Measurements from ENCODE around the gene SPC24. TPM values are rescaled to one million over a fixed set of nuclear protein-coding genes. Genes with fewer than 3 reads are reported as not detected.

The SPC24 gene
- total and polyA plus RNA-seq, 9 of the 15 experiments (the other 6 are each of a cell fraction or from before 2014, with no cell fraction given), result 18.2 to 154 (median 60.9) TPM

GRCh38 chr19:11159598-11160439 lies 4.2 kb upstream of the SPC24 start:
- WGBS (ENCODE audit: insufficient coverage, low coverage, missing lambda C conversion rate), result 26% methylated on average over 16 of the region's 16 CpGs
- H3K27ac ChIP-seq (ENCODE audit: extremely low read depth, low read depth, low read length), result peak overlapping the region; percentile 46; the same call in 2 of the 3 replicates
- no TSS peak for BruUV-seq (replicated peaks)
- FAIRE-seq (peak; percentile 72), DNase-seq (ENCODE audit: extremely low read depth in 1 of 4, low spot score in 3 of 4) (peak; percentile 56 to 80 (median 66)), ATAC-seq (peak; percentile 25; the same call in 2 of the 3 replicates)
- no peaks in the 10 kb centered on the region for H3K36me3 ChIP-seq (ENCODE audit: control insufficient read depth, insufficient read depth, low read length)
- CTCF ChIA-PET (ENCODE audit: low intra/inter-chr PET ratio), result interaction anchor here (1.2 kb wide), 1 partner anchor 44 kb away, joined by 3 read pairs; no protein-coding TSS in a partner anchor
- H3K9me1 ChIP-seq (ENCODE audit: control insufficient read depth, insufficient read depth, low read length), result no peaks in the 10 kb centered on the region
- POLR2A ChIA-PET, result interaction anchor here (0.6 kb wide), 2 partner anchors 71 to 811 kb away, joined by 3 read pairs; partner anchors contain the start of gene LDLR
- H3K4me1 ChIP-seq (replicated peaks in 1 of 2; ENCODE audit: control insufficient read depth in 2 of 2, insufficient read depth in 2 of 2, low read length in 2 of 2), result peaks cover 5 to 18% of the 10 kb centered on the region in 2 experiments; a peak in 4 of 5 replicates
- intact Hi-C loops (cut with micrococcal nuclease), result loop anchor here (5.0 kb wide), 1 partner anchor 37 kb away; the partner anchor contains the start of gene KANK2
- H3K79me2 ChIP-seq (ENCODE audit: control insufficient read depth, insufficient read depth, low read length), result peaks cover 9% of the 10 kb centered on the region
- in situ Hi-C loops (cut with MboI), result no loop called here
- H3K9ac ChIP-seq (ENCODE audit: insufficient read depth in 1 of 2, low read depth in 2 of 2, low read length in 2 of 2), result peak overlapping the region in 1 of 2 experiments; percentile 37; a peak in 1 of 4 replicates
- H3K27me3 ChIP-seq (ENCODE audit: control insufficient read depth in 2 of 2, insufficient read depth in 2 of 2, low read length in 2 of 2), result no peaks in the 10 kb centered on the region
- H3K4me3 ChIP-seq, result no peak overlapping the region
- no peaks in the 10 kb centered on the region for H4K20me1 ChIP-seq (replicated peaks; ENCODE audit: control insufficient read depth, insufficient read depth, low read length)
- no peaks in the 10 kb centered on the region for H3K9me3 ChIP-seq (replicated peaks; ENCODE audit: control insufficient read depth, insufficient read depth, low read depth, low read length)
- peak overlapping the region; percentile 29 for H3K4me2 ChIP-seq (ENCODE audit: insufficient read depth, low read length)
- H2AFZ ChIP-seq (ENCODE audit: low read depth, low read length), result peak overlapping the region; percentile 82
- TF ChIP-seq TAF9B (IDR thresholded peaks at IDR 0.05; ENCODE audit: partially characterized antibody), result no peak
- no peak for TF ChIP-seq MBD2 (IDR thresholded peaks at IDR 0.05; ENCODE audit: borderline replicate concordance, low read depth)
- peak; percentile 49 for TF ChIP-seq CEBPB (tag; IDR thresholded peaks at IDR 0.05)
- TF ChIP-seq, protein P1, sequence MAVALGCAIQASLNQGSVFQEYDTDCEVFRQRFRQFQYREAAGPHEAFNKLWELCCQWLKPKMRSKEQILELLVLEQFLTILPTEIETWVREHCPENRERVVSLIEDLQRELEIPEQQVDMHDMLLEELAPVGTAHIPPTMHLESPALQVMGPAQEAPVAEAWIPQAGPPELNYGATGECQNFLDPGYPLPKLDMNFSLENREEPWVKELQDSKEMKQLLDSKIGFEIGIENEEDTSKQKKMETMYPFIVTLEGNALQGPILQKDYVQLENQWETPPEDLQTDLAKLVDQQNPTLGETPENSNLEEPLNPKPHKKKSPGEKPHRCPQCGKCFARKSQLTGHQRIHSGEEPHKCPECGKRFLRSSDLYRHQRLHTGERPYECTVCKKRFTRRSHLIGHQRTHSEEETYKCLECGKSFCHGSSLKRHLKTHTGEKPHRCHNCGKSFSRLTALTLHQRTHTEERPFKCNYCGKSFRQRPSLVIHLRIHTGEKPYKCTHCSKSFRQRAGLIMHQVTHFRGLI (CRISPR knock-in tag; IDR thresholded peaks at IDR 0.05), result no peak
- TF ChIP-seq ARID1B (IDR thresholded peaks at IDR 0.05), result peak; percentile 57
- TF ChIP-seq DPF2 (IDR thresholded peaks at IDR 0.05), result peak; percentile 72; the same call in 1 of the 2 replicates
- 0 out of 2 replicates have a peak, but pooled peaks have one; percentile 33 for TF ChIP-seq SPI1 (IDR thresholded peaks at IDR 0.05; ENCODE audit: borderline replicate concordance, low read depth, low read length)
- no peak for TF ChIP-seq MCM2 (IDR thresholded peaks at IDR 0.05; ENCODE audit: low read depth)
- peak; percentile 27 for TF ChIP-seq TBP (optimal IDR thresholded peaks at IDR 0.05; ENCODE audit: low read depth, low read length)
- TF ChIP-seq TAL1 (IDR thresholded peaks at IDR 0.05), result peak; percentile 17; the same call in 1 of the 2 replicates
- no peak for TF ChIP-seq GMEB1 (CRISPR knock-in tag; IDR thresholded peaks at IDR 0.05)
- TF ChIP-seq CTCF (IDR thresholded peaks at IDR 0.05 in 2 of 3, conservative IDR thresholded peaks at IDR 0.05 in 1 of 3; ENCODE audit: insufficient read depth in 2 of 3, low read depth in 1 of 3, low read length in 3 of 3), result peak in 2 of 3 experiments; percentile 13 to 21; a peak in 2 of 6 replicates
- TF ChIP-seq CBX3 (IDR thresholded peaks at IDR 0.05; ENCODE audit: borderline replicate concordance in 1 of 2, low read length in 2 of 2), result 0 out of 3 replicates have a peak, but pooled peaks of 1 of the 2 experiments have one; percentile 4
- no peak for TF ChIP-seq POLR2AphosphoS5 (IDR thresholded peaks at IDR 0.05; ENCODE audit: control insufficient read depth, insufficient read depth, low read depth, low read length)
- no peak for TF ChIP-seq ZKSCAN1 (IDR thresholded peaks at IDR 0.05; ENCODE audit: low read depth, low read length)
- TF ChIP-seq HDAC2 (IDR thresholded peaks at IDR 0.05), result peak; percentile 54; the same call in 1 of the 2 replicates
- peak; percentile 59; the same call in 1 of the 2 replicates for TF ChIP-seq SMARCA4 (IDR thresholded peaks at IDR 0.05)
